ENCODE data around the gene C18orf63.

The C18orf63 gene

GRCh38 chr18:74351354-74351753 lies 35.7 kb downstream of the C18orf63 start (continued):
- no peak for TF ChIP-seq ZNF518A (tag by site-specific recombination; conservative IDR thresholded peaks at IDR 0.05; ENCODE audit: low read depth)

GRCh38 chr18:74353169-74353775 lies 37.6 kb downstream of the C18orf63 start:
- POLR2A ChIA-PET: interaction anchor here (1.2 kb wide), 1 partner anchor 198 kb away, joined by 3 read pairs; no protein-coding TSS in a partner anchor
- Histone ChIP-seq H3K36me3 (ENCODE audit: control insufficient read depth in 2 of 2, insufficient read depth in 1 of 2, low read length in 2 of 2) (no peaks in the 10 kb centered on the region), H3K4me3 (ENCODE audit: low read depth, low read length) (no peak overlapping the region), H3K27ac (ENCODE audit: extremely low read depth, low read depth, low read length) (no peak overlapping the region), H3K4me1 (ENCODE audit: control insufficient read depth, insufficient read depth, low read length) (no peaks in the 10 kb centered on the region), H3K9me3 (ENCODE audit: control insufficient read depth, insufficient read depth, low read depth, low read length) (no peaks in the 10 kb centered on the region)
- CTCF ChIA-PET: interaction anchor here (0.6 to 4.6 kb wide), 31 partner anchors 9 to 1291 kb away, joined by 3 to 63 read pairs (median 5); partner anchors contain the start of gene CNDP2
- TF ChIP-seq ZNF341 (tag by site-specific recombination; IDR thresholded peaks at IDR 0.05; ENCODE audit: low read depth): no peak
- TF ChIP-seq ZNF2 (tag by site-specific recombination; IDR thresholded peaks at IDR 0.05): 0 out of 2 replicates have a peak, but pooled peaks have one; percentile 22
- TF ChIP-seq CTCF (tag by site-specific recombination; IDR thresholded peaks at IDR 0.05): peak; percentile 56
- TF ChIP-seq SCRT2 (tag by site-specific recombination; IDR thresholded peaks at IDR 0.05): no peak
- no peak for TF ChIP-seq ZBTB7A (tag by site-specific recombination; IDR thresholded peaks at IDR 0.05; ENCODE audit: low read depth)
- TF ChIP-seq ZNF140 (tag by site-specific recombination; IDR thresholded peaks at IDR 0.05): no peak
- TF ChIP-seq ZNF654 (tag by site-specific recombination; IDR thresholded peaks at IDR 0.05; ENCODE audit: low read depth): peak; percentile 46
- no peak for TF ChIP-seq ZNF302 (tag by site-specific recombination; IDR thresholded peaks at IDR 0.05; ENCODE audit: low read depth)
- no peak for TF ChIP-seq ZNF214 (tag by site-specific recombination; IDR thresholded peaks at IDR 0.05; ENCODE audit: borderline replicate concordance)
- TF ChIP-seq ZNF501 (tag by site-specific recombination; IDR thresholded peaks at IDR 0.05): no peak
- TF ChIP-seq ZNF626 (tag by site-specific recombination; IDR thresholded peaks at IDR 0.05): no peak
- TF ChIP-seq HIC1 (tag by site-specific recombination; IDR thresholded peaks at IDR 0.05): no peak

- no peak overlapping the region for H3K4me3 ChIP-seq (ENCODE audit: low read depth, low read length)
- no peaks in the 10 kb centered on the region for H3K9me3 ChIP-seq (ENCODE audit: control insufficient read depth, insufficient read depth, low read depth, low read length)
- ChIA-PET CTCF (interaction anchor here (1.3 to 4.6 kb wide), 2 partner anchors 136 to 195 kb away, joined by 4 to 63 read pairs; no protein-coding TSS in a partner anchor), POLR2A (no interaction called here)
- no peak for TF ChIP-seq ZNF792 (tag by site-specific recombination; IDR thresholded peaks at IDR 0.05)
- no peak for TF ChIP-seq KLF7 (tag by site-specific recombination; IDR thresholded peaks at IDR 0.05; ENCODE audit: borderline replicate concordance)
- TF ChIP-seq PATZ1 (tag by site-specific recombination; IDR thresholded peaks at IDR 0.05): no peak
- no peak for TF ChIP-seq ZNF202 (tag by site-specific recombination; IDR thresholded peaks at IDR 0.05; ENCODE audit: borderline replicate concordance)
- no peaks in the 10 kb centered on the region for H3K4me1 ChIP-seq (ENCODE audit: control insufficient read depth, insufficient read depth, low read length)
- no peak overlapping the region for H3K27ac ChIP-seq (ENCODE audit: extremely low read depth, low read depth, low read length)
- H3K36me3 ChIP-seq (ENCODE audit: control insufficient read depth in 2 of 2, insufficient read depth in 1 of 2, low read length in 2 of 2): no peaks in the 10 kb centered on the region
Observed at GRCh38 chr18:74356959-74357358, 41.3 kb downstream of the C18orf63 start.
